ENCODE measurements around the gene DARS2.

DARS2 gene

GRCh38 chr1:173867141-173867752, 42.8 kb downstream of the DARS2 start:
- no peak overlapping the region for H4K8ac ChIP-seq (ENCODE audit: low read depth, low read length)
- H3K9ac ChIP-seq (ENCODE audit: low read length) = peak overlapping the region; percentile 92
- H3K18ac ChIP-seq (ENCODE audit: low read length) = peak overlapping the region; percentile 35
- H3K4ac ChIP-seq (ENCODE audit: low read depth, low read length) = peak overlapping the region; percentile 22
- no peaks in the 10 kb centered on the region for H3K4me1 ChIP-seq (ENCODE audit: control insufficient read depth, low read depth, low read length)
- H2AK5ac ChIP-seq (ENCODE audit: low read length) = no peak overlapping the region
- peak overlapping the region; percentile 36 for H3K27ac ChIP-seq (ENCODE audit: low read depth, low read length)
- peak overlapping the region; percentile 96 for H3K56ac ChIP-seq (ENCODE audit: low read length)
- peak overlapping the region; percentile 81 for H3K4me3 ChIP-seq (ENCODE audit: low read length)
- no CpG with 5 or more reads among the region's 32 CpGs for WGBS (ENCODE audit: extremely low coverage, insufficient coverage, low lambda C conversion rate)
- H2BK5ac ChIP-seq (ENCODE audit: low read length) = peak overlapping the region; percentile 18
- no peak for DNase-seq
- peaks cover 9% of the 10 kb centered on the region for H3K79me1 ChIP-seq (ENCODE audit: low read length)
- H3K27me3 ChIP-seq (ENCODE audit: insufficient read depth, low read length, poor library complexity) = no peaks in the 10 kb centered on the region
- no peak overlapping the region for H2BK120ac ChIP-seq (ENCODE audit: low read depth, low read length)
- H3K36me3 ChIP-seq (ENCODE audit: control insufficient read depth, insufficient read depth, low read length) = peaks cover 18% of the 10 kb centered on the region
- H2BK15ac ChIP-seq (replicated peaks; ENCODE audit: low read depth) = no peak overlapping the region
- peaks cover 37% of the 10 kb centered on the region for H3K79me2 ChIP-seq (ENCODE audit: control insufficient read depth, insufficient read depth, low read length)
- H3K23ac ChIP-seq (ENCODE audit: low read length) = peak overlapping the region; percentile 95
- H3K4me2 ChIP-seq (ENCODE audit: low read length) = peak overlapping the region; percentile 84
- no peak overlapping the region for H4K5ac ChIP-seq (ENCODE audit: low read length)

- peak within 1 kb of the TSS; percentile 81 for H3K4me3 ChIP-seq (ENCODE audit: low read length)
- no peak within 1 kb of the TSS for H2AK5ac ChIP-seq (ENCODE audit: low read length)
Observed at GRCh38 chr1:173867753-173868265, 43.3 kb downstream of the DARS2 start, which contains the start of gene GAS5. Gene GAS5 (minus strand): TSS chr1:173867989.

GRCh38 chr1:173868266-173869020, 44.0 kb downstream of the DARS2 start, which contains the start of gene ZBTB37:
Gene ZBTB37 (plus strand): TSS chr1:173868380. CDS start chr1:173870226, 1,846 bp downstream.
- no peak within 1 kb of the TSS for H2BK15ac ChIP-seq (replicated peaks; ENCODE audit: low read depth)
- peak within 1 kb of the TSS; percentile 92 for H3K9ac ChIP-seq (ENCODE audit: low read length)
- H3K18ac ChIP-seq (ENCODE audit: low read length) = peak within 1 kb of the TSS; percentile 95
- H4K8ac ChIP-seq (ENCODE audit: low read depth, low read length) = no peak within 1 kb of the TSS
- H3K27me3 ChIP-seq (ENCODE audit: insufficient read depth, low read length, poor library complexity) = no peaks in the 10 kb centered on the region
- peaks cover 37% of the 10 kb centered on the region for H3K79me2 ChIP-seq (ENCODE audit: control insufficient read depth, insufficient read depth, low read length)
- peak within 1 kb of the TSS; percentile 81 for H3K4me3 ChIP-seq (ENCODE audit: low read length)
- H2BK5ac ChIP-seq (ENCODE audit: low read length) = peak within 1 kb of the TSS; percentile 94
- H3K4me1 ChIP-seq (ENCODE audit: control insufficient read depth, low read depth, low read length) = no peaks in the 10 kb centered on the region
- DNase-seq = peak; percentile 98
- no CpG with 5 or more reads among the region's 53 CpGs for WGBS (ENCODE audit: extremely low coverage, insufficient coverage, low lambda C conversion rate)
- H2BK120ac ChIP-seq (ENCODE audit: low read depth, low read length) = peak within 1 kb of the TSS; percentile 31
- no peak within 1 kb of the TSS for H2AK5ac ChIP-seq (ENCODE audit: low read length)
- H3K79me1 ChIP-seq (ENCODE audit: low read length) = peaks cover 11% of the 10 kb centered on the region
- peak within 1 kb of the TSS; percentile 99 for H3K27ac ChIP-seq (ENCODE audit: low read depth, low read length)
- H3K4me2 ChIP-seq (ENCODE audit: low read length) = peak within 1 kb of the TSS; percentile 51
- H3K4ac ChIP-seq (ENCODE audit: low read depth, low read length) = peak within 1 kb of the TSS; percentile 22
- H3K36me3 ChIP-seq (ENCODE audit: control insufficient read depth, insufficient read depth, low read length) = peaks cover 16% of the 10 kb centered on the region
- H4K5ac ChIP-seq (ENCODE audit: low read length) = no peak within 1 kb of the TSS
- peak within 1 kb of the TSS; percentile 97 for H3K56ac ChIP-seq (ENCODE audit: low read length)
- peak within 1 kb of the TSS; percentile 95 for H3K23ac ChIP-seq (ENCODE audit: low read length)

More at GRCh38 chr1:173867753-173868265, 43.3 kb downstream of the DARS2 start, which contains the start of gene GAS5:
- Histone ChIP-seq H3K56ac (ENCODE audit: low read length) (peak within 1 kb of the TSS; percentile 97), H3K18ac (ENCODE audit: low read length) (peak within 1 kb of the TSS; percentile 95), H3K27ac (ENCODE audit: low read depth, low read length) (peak within 1 kb of the TSS; percentile 99), H3K9ac (ENCODE audit: low read length) (peak within 1 kb of the TSS; percentile 92), H4K5ac (ENCODE audit: low read length) (no peak within 1 kb of the TSS), H3K23ac (ENCODE audit: low read length) (peak within 1 kb of the TSS; percentile 95), H4K8ac (ENCODE audit: low read depth, low read length) (no peak within 1 kb of the TSS), H3K27me3 (ENCODE audit: insufficient read depth, low read length, poor library complexity) (no peaks in the 10 kb centered on the region), H3K4ac (ENCODE audit: low read depth, low read length) (peak within 1 kb of the TSS; percentile 22), H2BK15ac (replicated peaks; ENCODE audit: low read depth) (no peak within 1 kb of the TSS), H3K79me2 (ENCODE audit: control insufficient read depth, insufficient read depth, low read length) (peaks cover 37% of the 10 kb centered on the region), H3K4me1 (ENCODE audit: control insufficient read depth, low read depth, low read length) (no peaks in the 10 kb centered on the region), H3K79me1 (ENCODE audit: low read length) (peaks cover 9% of the 10 kb centered on the region), H3K4me2 (ENCODE audit: low read length) (peak within 1 kb of the TSS; percentile 84), H3K36me3 (ENCODE audit: control insufficient read depth, insufficient read depth, low read length) (peaks cover 18% of the 10 kb centered on the region), H2BK120ac (ENCODE audit: low read depth, low read length) (peak within 1 kb of the TSS; percentile 31), H2BK5ac (ENCODE audit: low read length) (peak within 1 kb of the TSS; percentile 94)
- whole genome bisulfite sequencing (ENCODE audit: extremely low coverage, insufficient coverage, low lambda C conversion rate) = no CpG with 5 or more reads among the region's 30 CpGs
- peak; percentile 100 for DNase-seq

GRCh38 chr1:173869021-173869359, 44.5 kb downstream of the DARS2 start:
- Histone ChIP-seq H4K8ac (ENCODE audit: low read depth, low read length) (no peak overlapping the region), H3K4me3 (ENCODE audit: low read length) (peak overlapping the region; percentile 66), H2BK15ac (replicated peaks; ENCODE audit: low read depth) (no peak overlapping the region), H3K79me1 (ENCODE audit: low read length) (peaks cover 11% of the 10 kb centered on the region), H3K27me3 (ENCODE audit: insufficient read depth, low read length, poor library complexity) (no peaks in the 10 kb centered on the region), H3K23ac (ENCODE audit: low read length) (no peak overlapping the region), H2BK5ac (ENCODE audit: low read length) (no peak overlapping the region), H3K18ac (ENCODE audit: low read length) (peak overlapping the region; percentile 61), H3K56ac (ENCODE audit: low read length) (peak overlapping the region; percentile 88), H3K79me2 (ENCODE audit: control insufficient read depth, insufficient read depth, low read length) (peaks cover 37% of the 10 kb centered on the region), H3K9ac (ENCODE audit: low read length) (peak overlapping the region; percentile 80), H3K36me3 (ENCODE audit: control insufficient read depth, insufficient read depth, low read length) (peaks cover 15% of the 10 kb centered on the region), H2BK120ac (ENCODE audit: low read depth, low read length) (no peak overlapping the region), H3K4ac (ENCODE audit: low read depth, low read length) (no peak overlapping the region), H3K4me1 (ENCODE audit: control insufficient read depth, low read depth, low read length) (no peaks in the 10 kb centered on the region), H4K5ac (ENCODE audit: low read length) (no peak overlapping the region), H3K4me2 (ENCODE audit: low read length) (peak overlapping the region; percentile 51), H3K27ac (ENCODE audit: low read depth, low read length) (peak overlapping the region; percentile 77), H2AK5ac (ENCODE audit: low read length) (no peak overlapping the region)
- no CpG with 5 or more reads among the region's 5 CpGs for WGBS (ENCODE audit: extremely low coverage, insufficient coverage, low lambda C conversion rate)
- DNase-seq = no peak

GRCh38 chr1:173870252-173871075, 46.0 kb downstream of the DARS2 start:
- no peak overlapping the region for H3K4ac ChIP-seq (ENCODE audit: low read depth, low read length)
- peaks cover 11% of the 10 kb centered on the region for H3K79me1 ChIP-seq (ENCODE audit: low read length)
- H3K27me3 ChIP-seq (ENCODE audit: insufficient read depth, low read length, poor library complexity) = no peaks in the 10 kb centered on the region
- WGBS (ENCODE audit: extremely low coverage, insufficient coverage, low lambda C conversion rate) = no CpG with 5 or more reads among the region's 15 CpGs
- H4K8ac ChIP-seq (ENCODE audit: low read depth, low read length) = no peak overlapping the region
- no peak overlapping the region for H2BK120ac ChIP-seq (ENCODE audit: low read depth, low read length)
- H3K27ac ChIP-seq (ENCODE audit: low read depth, low read length) = no peak overlapping the region
- no peak overlapping the region for H2BK15ac ChIP-seq (replicated peaks; ENCODE audit: low read depth)
- H2AK5ac ChIP-seq (ENCODE audit: low read length) = no peak overlapping the region
- H2BK5ac ChIP-seq (ENCODE audit: low read length) = no peak overlapping the region
- H3K79me2 ChIP-seq (ENCODE audit: control insufficient read depth, insufficient read depth, low read length) = peaks cover 30% of the 10 kb centered on the region
- H3K36me3 ChIP-seq (ENCODE audit: control insufficient read depth, insufficient read depth, low read length) = peaks cover 10% of the 10 kb centered on the region
- peak overlapping the region; percentile 27 for H3K56ac ChIP-seq (ENCODE audit: low read length)
- H3K23ac ChIP-seq (ENCODE audit: low read length) = no peak overlapping the region
- H3K4me1 ChIP-seq (ENCODE audit: control insufficient read depth, low read depth, low read length) = no peaks in the 10 kb centered on the region
- H3K18ac ChIP-seq (ENCODE audit: low read length) = no peak overlapping the region
- H3K4me3 ChIP-seq (ENCODE audit: low read length) = no peak overlapping the region
- no peak for DNase-seq
- H4K5ac ChIP-seq (ENCODE audit: low read length) = no peak overlapping the region
- H3K4me2 ChIP-seq (ENCODE audit: low read length) = no peak overlapping the region
- peak overlapping the region; percentile 15 for H3K9ac ChIP-seq (ENCODE audit: low read length)
